ENCODE measurements around the gene PA2G4. TPM values are rescaled to one million over a fixed set of nuclear protein-coding genes. Genes with fewer than 3 reads are reported as not detected.

The PA2G4 gene
- total and polyA plus RNA-seq, 11 donors: 62.4 to 187 (median 72.4) TPM

- Histone ChIP-seq H3K9me3 (no peaks in the 10 kb centered on the region), H3K4me3 (peak overlapping the region in 10 of 12 donors; percentile 70 to 93 (median 86)), H3K27ac (peak overlapping the region; percentile 6 to 92 (median 84)), H3K27me3 (no peaks in the 10 kb centered on the region), H3K36me3 (peaks cover 1 to 22% (median 18%) of the 10 kb centered on the region in 9 donors), H3K4me1 (peaks cover 0 to 37% (median 22%) of the 10 kb centered on the region in 12 donors)
- no peak for ATAC-seq
- 50 to 58% (median 57%) methylated on average over 6 of the region's 6 CpGs for WGBS, 4 donors
- intact Hi-C loops (cut with DNase I): loop anchor here in 4 of 10 donors (5.0 to 10.0 kb wide), 5 partner anchors 56 to 368 kb away; partner anchors contain the start of gene RPS26 (in 1 of the 4)
- TF ChIP-seq CTCF (IDR thresholded peaks at IDR 0.05): no peak
- no peak for TF ChIP-seq POLR2A (IDR thresholded peaks at IDR 0.05)
- no peak for DNase-seq
Measured at GRCh38 chr12:56103066-56103711, 1.2 kb upstream of the PA2G4 start.

GRCh38 chr12:56103823-56104108, 593 bp upstream of the PA2G4 start:
- Histone ChIP-seq H3K36me3 (peaks cover 3 to 28% (median 23%) of the 10 kb centered on the region in 9 donors), H3K27me3 (no peaks in the 10 kb centered on the region), H3K4me1 (peaks cover 0 to 37% (median 22%) of the 10 kb centered on the region in 12 donors), H3K9me3 (no peaks in the 10 kb centered on the region), H3K4me3 (peak overlapping the region; percentile 45 to 93 (median 84)), H3K27ac (peak overlapping the region; percentile 6 to 92 (median 84))
- intact Hi-C loops (cut with DNase I): loop anchor here in 6 of 10 donors (1.0 to 10.0 kb wide), 7 partner anchors 13 to 369 kb away; partner anchors contain the start of genes RPL41 (in 1 of the 6) and RPS26 (in 1 of the 6)
- ATAC-seq: no peak
- DNase-seq: no peak
- WGBS, 4 donors: 0 to 3% (median 1%) methylated on average over 8 of the region's 8 CpGs
- no peak for TF ChIP-seq POLR2A (IDR thresholded peaks at IDR 0.05)
- no peak for TF ChIP-seq CTCF (IDR thresholded peaks at IDR 0.05)

GRCh38 chr12:56104815-56105608, 653 bp downstream of the PA2G4 start:
- peaks cover 0 to 37% (median 22%) of the 10 kb centered on the region in 12 donors for H3K4me1 ChIP-seq
- 1% methylated on average over 19 to 40 of the region's 40 CpGs for WGBS, 4 donors
- peak overlapping the region; percentile 45 to 93 (median 84) for H3K4me3 ChIP-seq
- TF ChIP-seq POLR2A (IDR thresholded peaks at IDR 0.05) (no peak), CTCF (IDR thresholded peaks at IDR 0.05) (no peak)
- no peaks in the 10 kb centered on the region for H3K9me3 ChIP-seq
- H3K36me3 ChIP-seq: peaks cover 3 to 41% (median 36%) of the 10 kb centered on the region in 9 donors
- peak overlapping the region; percentile 5 to 92 (median 84) for H3K27ac ChIP-seq
- intact Hi-C loops (cut with DNase I): loop anchor here in 6 of 10 donors (1.0 to 10.0 kb wide), 7 partner anchors 11 to 370 kb away; partner anchors contain the start of genes RPL41 (in 1 of the 6) and RPS26 (in 1 of the 6)
- ATAC-seq (peak; percentile 2 to 34 (median 26)), DNase-seq (peak in 1 of 5 donors; percentile 45)
- H3K27me3 ChIP-seq: no peaks in the 10 kb centered on the region

GRCh38 chr12:56105609-56105902, 1.2 kb downstream of the PA2G4 start:
- intact Hi-C loops (cut with DNase I): loop anchor here in 2 of 10 donors (10.0 kb wide), 2 partner anchors 101 to 371 kb away; no protein-coding TSS in a partner anchor
- H3K9me3 ChIP-seq: no peaks in the 10 kb centered on the region
- TF ChIP-seq POLR2A (IDR thresholded peaks at IDR 0.05) (no peak), CTCF (IDR thresholded peaks at IDR 0.05) (no peak)
- peaks cover 3 to 46% (median 41%) of the 10 kb centered on the region in 9 donors for H3K36me3 ChIP-seq
- H3K4me1 ChIP-seq: peaks cover 0 to 37% (median 22%) of the 10 kb centered on the region in 12 donors
- peak overlapping the region in 3 of 12 donors; percentile 84 to 92 (median 84) for H3K27ac ChIP-seq
- no peaks in the 10 kb centered on the region for H3K27me3 ChIP-seq
- 34 to 44% (median 36%) methylated on average over 2 of the region's 2 CpGs for WGBS, 4 donors
- DNase-seq (no peak), ATAC-seq (no peak)
- peak overlapping the region in 11 of 12 donors; percentile 51 to 93 (median 85) for H3K4me3 ChIP-seq

Measured in heart left ventricle (tissue), 16 donors.